SJSA1 (cell line): ENCODE results near the gene ATF5. TPM values are rescaled to one million over a fixed set of nuclear protein-coding genes. Genes with fewer than 3 reads are reported as not detected.

ENCODE experiments used
- DNase-seq, 2 experiments: peaks; one replicate each; pipeline ENCODE4 v3.0.0-alpha.2; 2015 to 2020; ENCODE audit warnings: low spot score in 2 of 2, low read depth in 1 of 2
- H3K27ac ChIP-seq: fragments of 250-450 bp; sonication (Bioruptor Pico); 2 replicates; pipeline ENCODE4 v1.5.1; 2020; ENCODE audit warnings: mild to moderate bottlenecking, moderate library complexity
- H3K27me3 ChIP-seq: fragments of 250-450 bp; sonication (Bioruptor Pico); replicated peaks from 2 replicates; pipeline ENCODE4 v1.5.1; 2020; ENCODE audit warnings: mild to moderate bottlenecking, moderate library complexity
- H3K36me3 ChIP-seq: fragments of 250-450 bp; sonication (Bioruptor Pico); 2 replicates; pipeline ENCODE4 v1.5.1; 2020; ENCODE audit warnings: mild to moderate bottlenecking
- H3K4me1 ChIP-seq: fragments of 250-450 bp; sonication (Bioruptor Pico); replicated peaks from 2 replicates; pipeline ENCODE4 v1.6.1; 2021; ENCODE audit warnings: mild to moderate bottlenecking
- H3K4me3 ChIP-seq: fragments of 250-450 bp; sonication (Bioruptor Pico); 2 replicates; pipeline ENCODE4 v1.5.1; 2020; ENCODE audit warnings: mild to moderate bottlenecking
- H3K9me3 ChIP-seq: fragments of 250-450 bp; sonication (Bioruptor Pico); replicated peaks from 2 replicates; pipeline ENCODE4 v1.5.1; 2020; ENCODE audit warnings: mild to moderate bottlenecking
- total RNA-seq: library from RNA; depleted of rRNA; stranded (reverse); fragments of >200 nt; shearing (Covaris generic); gene quantifications from 2 replicates; pipeline ENCODE4 v1.2.3, GENCODE V29; 2014; rRNA removed

The ATF5 gene
- total RNA-seq, result 14.8 and 19.9 TPM in 2 replicates

- H3K27me3 ChIP-seq, result no peaks in the 10 kb centered on the region
- peaks cover 12% of the 10 kb centered on the region for H3K4me1 ChIP-seq
- peaks cover 64% of the 10 kb centered on the region for H3K36me3 ChIP-seq
- DNase-seq, result peak; percentile 92 to 96
- no peaks in the 10 kb centered on the region for H3K9me3 ChIP-seq
- peak within 1 kb of the TSS; percentile 79 for H3K4me3 ChIP-seq
- peak within 1 kb of the TSS; percentile 97 for H3K27ac ChIP-seq
Measured at GRCh38 chr19:49929121-49929610, at the start of gene ATF5, which contains the start of gene NUP62. Gene ATF5 (plus strand): TSS chr19:49929205. CDS start chr19:49930851, 1,646 bp downstream. Gene NUP62 (minus strand): TSS chr19:49929504. CDS start chr19:49909807, 19,697 bp downstream.

GRCh38 chr19:49879243-49879963, 49.6 kb upstream of the ATF5 start:
- peaks cover 7% of the 10 kb centered on the region; the same call in 1 of the 2 replicates for H3K9me3 ChIP-seq
- H3K4me3 ChIP-seq, result no peak overlapping the region
- peaks cover 53% of the 10 kb centered on the region for H3K36me3 ChIP-seq
- no peak overlapping the region for H3K27ac ChIP-seq
- H3K27me3 ChIP-seq, result no peaks in the 10 kb centered on the region
- DNase-seq, result no peak
- peaks cover 15% of the 10 kb centered on the region for H3K4me1 ChIP-seq

GRCh38 chr19:49880162-49880869, 48.7 kb upstream of the ATF5 start:
- Histone ChIP-seq H3K9me3 (peaks cover 7% of the 10 kb centered on the region; the same call in 1 of the 2 replicates), H3K4me1 (peaks cover 14% of the 10 kb centered on the region), H3K27ac (no peak overlapping the region), H3K36me3 (peaks cover 54% of the 10 kb centered on the region), H3K4me3 (no peak overlapping the region), H3K27me3 (no peaks in the 10 kb centered on the region)
- no peak for DNase-seq

GRCh38 chr19:49881186-49881585, 47.8 kb upstream of the ATF5 start:
- Histone ChIP-seq H3K36me3 (peaks cover 53% of the 10 kb centered on the region), H3K4me3 (no peak overlapping the region), H3K27ac (no peak overlapping the region)

GRCh38 chr19:49881672-49882394, 47.2 kb upstream of the ATF5 start:
- no peak overlapping the region for H3K27ac ChIP-seq
- H3K4me1 ChIP-seq, result peaks cover 8% of the 10 kb centered on the region
- peaks cover 7% of the 10 kb centered on the region; the same call in 1 of the 2 replicates for H3K9me3 ChIP-seq
- H3K27me3 ChIP-seq, result no peaks in the 10 kb centered on the region
- peaks cover 51% of the 10 kb centered on the region for H3K36me3 ChIP-seq
- DNase-seq, result no peak
- H3K4me3 ChIP-seq, result no peak overlapping the region

More at GRCh38 chr19:49881186-49881585, 47.8 kb upstream of the ATF5 start:
- H3K9me3 ChIP-seq, result peaks cover 7% of the 10 kb centered on the region; the same call in 1 of the 2 replicates
- H3K4me1 ChIP-seq, result peaks cover 8% of the 10 kb centered on the region
- H3K27me3 ChIP-seq, result no peaks in the 10 kb centered on the region
- DNase-seq, result no peak

GRCh38 chr19:49882643-49883042, 46.4 kb upstream of the ATF5 start:
- H3K27me3 ChIP-seq, result no peaks in the 10 kb centered on the region
- no peak for DNase-seq
- H3K9me3 ChIP-seq, result peaks cover 7% of the 10 kb centered on the region; the same call in 1 of the 2 replicates
- H3K36me3 ChIP-seq, result peaks cover 51% of the 10 kb centered on the region
- H3K27ac ChIP-seq, result no peak overlapping the region
- H3K4me3 ChIP-seq, result no peak overlapping the region
- peaks cover 8% of the 10 kb centered on the region for H3K4me1 ChIP-seq

GRCh38 chr19:49883094-49883493, 45.9 kb upstream of the ATF5 start:
- no peak for DNase-seq
- Histone ChIP-seq H3K4me1 (peaks cover 8% of the 10 kb centered on the region), H3K36me3 (peaks cover 51% of the 10 kb centered on the region), H3K9me3 (peaks cover 7% of the 10 kb centered on the region; the same call in 1 of the 2 replicates), H3K27me3 (no peaks in the 10 kb centered on the region), H3K27ac (no peak overlapping the region), H3K4me3 (no peak overlapping the region)

- H3K27me3 ChIP-seq, result no peaks in the 10 kb centered on the region
- H3K4me1 ChIP-seq, result no peaks in the 10 kb centered on the region
- DNase-seq, result no peak
- H3K9me3 ChIP-seq, result peaks cover 7% of the 10 kb centered on the region; the same call in 1 of the 2 replicates
- no peak overlapping the region for H3K4me3 ChIP-seq
- H3K27ac ChIP-seq, result no peak overlapping the region
- H3K36me3 ChIP-seq, result peaks cover 49% of the 10 kb centered on the region
Measured at GRCh38 chr19:49884109-49884508, 44.9 kb upstream of the ATF5 start.

- H3K27me3 ChIP-seq, result no peaks in the 10 kb centered on the region
- H3K4me3 ChIP-seq, result no peak overlapping the region
- peaks cover 47% of the 10 kb centered on the region for H3K36me3 ChIP-seq
- H3K4me1 ChIP-seq, result no peaks in the 10 kb centered on the region
- DNase-seq, result no peak
- H3K9me3 ChIP-seq, result peaks cover 7% of the 10 kb centered on the region; the same call in 1 of the 2 replicates
- no peak overlapping the region for H3K27ac ChIP-seq
Measured at GRCh38 chr19:49884760-49885159, 44.2 kb upstream of the ATF5 start.

GRCh38 chr19:49887037-49887664, 41.9 kb upstream of the ATF5 start:
- no peak for DNase-seq

GRCh38 chr19:49887665-49888509, 41.1 kb upstream of the ATF5 start:
- H3K9me3 ChIP-seq, result peaks cover 4% of the 10 kb centered on the region; the same call in 1 of the 2 replicates
- no peaks in the 10 kb centered on the region for H3K4me1 ChIP-seq
- H3K4me3 ChIP-seq, result no peak overlapping the region
- no peak overlapping the region for H3K27ac ChIP-seq
- H3K36me3 ChIP-seq, result peaks cover 21% of the 10 kb centered on the region
- no peak for DNase-seq
- H3K27me3 ChIP-seq, result no peaks in the 10 kb centered on the region

More at GRCh38 chr19:49887037-49887664, 41.9 kb upstream of the ATF5 start:
- no peaks in the 10 kb centered on the region for H3K4me1 ChIP-seq
- H3K36me3 ChIP-seq, result peaks cover 28% of the 10 kb centered on the region
- no peak overlapping the region for H3K27ac ChIP-seq
- H3K27me3 ChIP-seq, result no peaks in the 10 kb centered on the region
- H3K9me3 ChIP-seq, result peaks cover 7% of the 10 kb centered on the region; the same call in 1 of the 2 replicates
- no peak overlapping the region for H3K4me3 ChIP-seq

GRCh38 chr19:49888510-49888824, 40.5 kb upstream of the ATF5 start:
- H3K27ac ChIP-seq, result no peak overlapping the region
- peaks cover 15% of the 10 kb centered on the region for H3K36me3 ChIP-seq
- no peaks in the 10 kb centered on the region for H3K27me3 ChIP-seq
- no peaks in the 10 kb centered on the region; the same call in 1 of the 2 replicates for H3K9me3 ChIP-seq
- DNase-seq, result no peak
- H3K4me1 ChIP-seq, result no peaks in the 10 kb centered on the region
- no peak overlapping the region for H3K4me3 ChIP-seq
